Lower lobe of right lung (tissue), 2 donors: ENCODE measurements around the gene WDR13. TPM values are rescaled to one million over a fixed set of nuclear protein-coding genes. Genes with fewer than 3 reads are reported as not detected.

Experiments
- ATAC-seq, 2 donors: fragments of 200-7000 bp; cut with Tn5 transposase; one replicate each; pipeline ENCODE4 v1.9.1; 2020 to 2022; ENCODE audit warnings: mild to moderate bottlenecking in 2 of 2, moderate library complexity in 2 of 2
- DNase-seq: peaks from one replicate; pipeline ENCODE4 v3.0.0-alpha.2; 2020
- H3K27ac ChIP-seq: fragments of 200-600 bp; one replicate; pipeline ENCODE4 v1.8.0; 2022
- H3K27me3 ChIP-seq: fragments of 200-600 bp; one replicate; pipeline ENCODE4 v1.8.0; 2022; ENCODE audit warnings: low read depth
- H3K36me3 ChIP-seq: fragments of 200-600 bp; one replicate; pipeline ENCODE4 v1.8.0; 2022; ENCODE audit warnings: mild to moderate bottlenecking
- H3K4me1 ChIP-seq: fragments of 200-600 bp; one replicate; pipeline ENCODE4 v1.8.0; 2022
- H3K4me3 ChIP-seq: fragments of 200-600 bp; one replicate; pipeline ENCODE4 v1.8.0; 2022; ENCODE audit warnings: mild to moderate bottlenecking
- H3K9me3 ChIP-seq: fragments of 200-600 bp; one replicate; pipeline ENCODE4 v1.8.0; 2022
- CTCF ChIP-seq: fragments of 200-600 bp; IDR thresholded peaks from one replicate; pipeline ENCODE4 v1.8.0; 2022; ENCODE audit warnings: antibody characterized with exemption, mild to moderate bottlenecking
- intact Hi-C: fragments of 100-400 bp; cut with DNase I; formaldehyde crosslinking; loops from one replicate; pipeline ENCODE4 v1.11.0; 2022
- total RNA-seq: library from RNA; stranded (reverse); fragmentation: NEBNext Ultra II Directional; extraction: Animal tissue kit (Norgen Biotek cat#: 25700); gene quantifications from one replicate; pipeline ENCODE4 v1.2.1, GENCODE V29; 2021
- donor health status: DM: no; HTN: yes; CAD: no; lungs with severe emphysema.

WDR13 gene
- total RNA-seq, 1 donor from 2014 or later = 125 TPM

DNA sequence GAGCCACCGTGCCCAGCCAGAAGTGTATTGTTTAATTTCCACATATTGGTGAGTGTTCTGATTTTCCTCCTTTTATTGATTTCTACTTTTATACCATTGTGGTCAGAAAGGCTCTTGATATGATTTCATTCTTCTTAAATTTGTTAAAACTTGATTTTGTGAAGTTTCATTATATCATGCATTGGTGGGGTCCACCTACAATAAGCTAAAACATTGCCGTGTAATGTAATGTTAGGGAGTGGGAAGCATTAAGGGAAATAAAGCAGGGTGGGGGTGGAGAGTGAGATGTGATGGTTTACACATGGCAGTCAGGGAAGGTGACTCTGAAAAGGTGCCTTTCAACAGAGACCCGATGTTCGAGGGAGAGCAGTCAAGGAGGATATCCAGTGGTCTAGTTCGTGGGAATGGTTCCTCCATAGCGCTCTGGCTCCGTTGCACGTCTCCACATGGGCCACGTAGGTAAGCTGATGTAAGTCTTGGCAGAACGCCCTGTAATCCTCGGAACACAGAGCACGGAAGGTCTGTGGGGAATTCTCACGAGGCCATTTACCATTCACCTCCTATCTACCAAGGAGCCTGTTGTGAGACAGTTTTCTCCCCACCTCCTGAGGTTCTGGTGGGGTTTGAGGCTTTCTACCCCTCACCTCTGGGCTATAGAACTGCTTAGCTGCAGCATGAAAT is 7.7 kb upstream of the WDR13 start:
- Histone ChIP-seq H3K36me3 (no peaks in the 10 kb centered on the region), H3K27ac (no peak overlapping the region), H3K4me3 (no peak overlapping the region), H3K4me1 (peaks cover 8% of the 10 kb centered on the region), H3K27me3 (no peaks in the 10 kb centered on the region), H3K9me3 (no peaks in the 10 kb centered on the region)
- peak in 1 of 2 donors; percentile 30 for ATAC-seq
- no peak for DNase-seq
- TF ChIP-seq CTCF = no peak
- intact Hi-C loops = no loop called here

GRCh38 chrX:48590203-48591103 is 6.8 kb upstream of the WDR13 start:
- ATAC-seq = no peak
- H3K4me3 ChIP-seq = no peak overlapping the region
- no peaks in the 10 kb centered on the region for H3K27me3 ChIP-seq
- no peak for TF ChIP-seq CTCF
- no peaks in the 10 kb centered on the region for H3K36me3 ChIP-seq
- peaks cover 8% of the 10 kb centered on the region for H3K4me1 ChIP-seq
- DNase-seq = no peak
- H3K9me3 ChIP-seq = no peaks in the 10 kb centered on the region
- intact Hi-C loops = no loop called here
- H3K27ac ChIP-seq = peak overlapping the region; percentile 77

GRCh38 chrX:48591255-48591791 is 6.0 kb upstream of the WDR13 start:
- no peak overlapping the region for H3K4me3 ChIP-seq

DNA sequence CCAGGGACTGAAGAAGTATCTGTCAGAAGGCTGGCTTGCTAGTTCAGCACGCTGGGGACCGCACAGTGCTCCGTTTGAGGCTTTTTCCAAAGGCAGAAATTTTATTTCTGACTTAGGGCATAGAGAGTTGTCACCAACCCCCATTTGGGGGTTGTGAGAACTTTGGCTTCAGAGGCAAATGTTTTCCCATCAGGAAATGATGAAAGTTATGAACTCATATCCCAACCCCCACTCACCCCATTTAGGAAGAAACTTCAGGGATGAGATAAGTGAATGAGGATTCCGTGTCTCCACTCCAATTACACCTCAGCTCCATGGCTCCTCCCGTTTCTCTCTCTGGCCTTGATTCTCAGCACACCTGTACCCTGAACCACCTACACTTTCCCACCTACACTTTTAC is 4.3 kb upstream of the WDR13 start:
- Histone ChIP-seq H3K27ac (no peak overlapping the region), H3K9me3 (no peaks in the 10 kb centered on the region), H3K4me1 (peaks cover 8% of the 10 kb centered on the region), H3K36me3 (no peaks in the 10 kb centered on the region), H3K27me3 (no peaks in the 10 kb centered on the region), H3K4me3 (no peak overlapping the region)
- no peak for TF ChIP-seq CTCF
- ATAC-seq (no peak), DNase-seq (no peak)
- intact Hi-C loops = no loop called here

More at GRCh38 chrX:48591255-48591791, 6.0 kb upstream of the WDR13 start:
- Histone ChIP-seq H3K27me3 (no peaks in the 10 kb centered on the region), H3K4me1 (peaks cover 8% of the 10 kb centered on the region), H3K9me3 (no peaks in the 10 kb centered on the region), H3K27ac (peak overlapping the region; percentile 77), H3K36me3 (no peaks in the 10 kb centered on the region)
- intact Hi-C loops = no loop called here
- DNase-seq (no peak), ATAC-seq (peak; percentile 82 to 86)
- peak; percentile 26 for TF ChIP-seq CTCF

DNA sequence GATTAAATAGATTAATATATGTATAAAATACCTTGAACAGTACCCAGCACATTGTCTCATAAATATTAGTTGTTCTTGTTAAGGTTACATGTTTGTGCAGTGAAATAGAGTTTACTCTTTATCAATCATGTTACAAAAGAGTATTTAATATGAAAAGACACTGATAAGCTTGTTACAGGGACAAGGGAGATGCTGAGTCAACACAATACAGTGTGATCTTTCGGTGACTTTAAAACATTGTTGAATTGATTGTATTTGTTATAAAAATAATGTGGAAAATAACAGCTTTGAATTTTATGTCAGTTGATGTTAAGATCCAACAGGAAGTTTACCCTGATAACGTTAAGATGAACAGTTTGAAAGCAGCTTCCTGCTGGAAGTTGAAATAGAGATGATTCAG is 1.4 kb upstream of the WDR13 start:
- intact Hi-C loops = no loop called here
- TF ChIP-seq CTCF = no peak
- Histone ChIP-seq H3K9me3 (no peaks in the 10 kb centered on the region), H3K27ac (peak overlapping the region; percentile 36), H3K27me3 (no peaks in the 10 kb centered on the region), H3K36me3 (peaks cover 22% of the 10 kb centered on the region), H3K4me1 (peaks cover 7% of the 10 kb centered on the region), H3K4me3 (no peak overlapping the region)
- ATAC-seq (no peak), DNase-seq (no peak)
